ENCODE results near the gene OGFOD2.

OGFOD2 gene

DNA sequence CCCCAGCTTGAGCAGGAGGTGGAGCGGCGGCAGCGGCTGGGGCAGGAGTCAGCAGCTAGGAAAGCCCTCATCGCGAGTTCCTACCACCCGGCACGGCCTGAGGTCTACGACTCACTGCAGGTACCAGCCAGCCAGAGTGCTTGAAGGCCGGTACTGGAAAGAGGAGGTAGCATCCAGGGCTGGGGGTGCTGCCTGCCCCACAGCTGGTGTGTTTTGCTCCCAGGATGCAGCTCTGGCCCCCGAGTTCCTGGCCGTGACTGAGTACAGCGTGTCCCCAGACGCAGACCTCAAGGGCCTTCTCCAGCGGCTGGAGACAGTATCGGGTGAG lies 1.6 kb downstream of the OGFOD2 start:
- DNase-seq, result no peak

DNA sequence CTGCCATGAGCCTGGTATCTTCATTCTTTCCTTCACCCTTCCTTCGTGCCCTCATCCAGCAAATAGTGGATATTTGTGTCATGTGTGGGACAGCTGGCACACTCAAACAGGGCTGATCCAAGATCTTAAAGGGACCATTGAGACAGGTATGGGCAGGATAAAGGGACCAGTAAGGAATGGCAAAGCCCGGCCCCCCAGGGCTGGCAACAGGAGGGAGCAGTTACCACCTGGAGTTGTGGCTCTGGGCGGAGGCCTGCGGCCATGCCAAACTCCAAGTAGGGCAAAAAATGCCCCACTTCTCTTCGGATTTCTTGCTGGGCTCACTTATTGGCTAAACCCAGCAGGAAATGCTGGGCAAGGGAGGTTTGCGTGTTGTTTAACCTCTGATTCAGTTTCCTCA lies 2.1 kb downstream of the OGFOD2 start:
- no peak for DNase-seq

DNA sequence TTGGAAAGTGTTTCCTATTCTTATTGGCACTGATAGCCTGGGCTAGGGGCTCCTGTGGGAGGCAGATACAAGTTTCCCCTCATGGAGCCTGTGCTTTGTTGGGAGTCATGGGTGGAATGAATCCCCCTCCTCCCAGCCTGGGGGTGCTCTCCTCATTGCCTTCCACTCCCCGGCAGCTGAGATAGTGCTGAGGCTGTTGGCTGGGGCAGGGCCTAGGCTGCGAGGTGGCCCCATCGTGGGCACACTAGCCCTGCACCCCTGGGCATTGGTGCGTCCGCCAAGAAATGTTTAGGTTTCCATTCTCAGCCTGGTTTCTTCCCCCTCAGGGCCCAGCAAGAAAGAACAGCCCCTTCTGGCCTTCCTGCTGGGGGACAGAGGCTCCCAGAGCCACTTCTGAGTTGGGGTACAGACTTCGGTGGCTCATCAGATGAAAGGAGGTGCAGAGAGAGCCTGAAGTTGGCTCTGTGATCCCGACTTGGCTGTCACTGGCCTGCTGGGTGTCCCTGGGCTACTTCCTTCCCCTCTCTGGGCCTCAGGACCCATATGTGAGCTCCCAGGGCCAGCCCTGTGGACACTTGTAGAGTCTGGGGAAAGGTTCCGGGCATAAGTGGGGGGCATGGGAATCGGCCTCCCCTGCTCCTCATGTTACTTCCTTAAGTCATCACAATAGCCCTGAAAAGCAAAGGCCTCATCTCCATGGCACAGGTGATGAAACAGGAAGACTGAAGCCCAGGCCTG lies 2.8 kb downstream of the OGFOD2 start:
- no peak for DNase-seq

DNA sequence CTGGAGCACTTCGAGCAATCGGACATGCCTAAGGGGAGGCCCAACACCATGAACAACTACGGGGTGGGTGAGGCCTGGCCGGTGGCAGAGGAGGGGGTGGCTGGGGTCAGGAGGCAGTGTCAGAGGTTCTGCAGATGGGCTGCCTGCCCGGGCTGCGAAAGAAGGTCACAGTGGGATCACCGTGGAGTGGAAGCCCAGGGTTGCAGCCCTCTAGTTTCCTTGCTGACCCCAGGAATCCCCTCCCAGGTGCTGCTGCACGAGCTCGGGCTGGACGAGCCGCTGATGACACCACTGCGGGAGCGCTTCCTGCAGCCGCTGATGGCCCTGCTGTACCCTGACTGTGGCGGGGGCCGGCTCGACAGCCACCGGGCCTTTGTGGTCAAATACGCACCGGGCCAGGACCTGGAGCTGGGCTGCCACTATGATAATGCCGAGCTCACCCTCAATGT lies 3.5 kb downstream of the OGFOD2 start:
- DNase-seq, result no peak

DNA sequence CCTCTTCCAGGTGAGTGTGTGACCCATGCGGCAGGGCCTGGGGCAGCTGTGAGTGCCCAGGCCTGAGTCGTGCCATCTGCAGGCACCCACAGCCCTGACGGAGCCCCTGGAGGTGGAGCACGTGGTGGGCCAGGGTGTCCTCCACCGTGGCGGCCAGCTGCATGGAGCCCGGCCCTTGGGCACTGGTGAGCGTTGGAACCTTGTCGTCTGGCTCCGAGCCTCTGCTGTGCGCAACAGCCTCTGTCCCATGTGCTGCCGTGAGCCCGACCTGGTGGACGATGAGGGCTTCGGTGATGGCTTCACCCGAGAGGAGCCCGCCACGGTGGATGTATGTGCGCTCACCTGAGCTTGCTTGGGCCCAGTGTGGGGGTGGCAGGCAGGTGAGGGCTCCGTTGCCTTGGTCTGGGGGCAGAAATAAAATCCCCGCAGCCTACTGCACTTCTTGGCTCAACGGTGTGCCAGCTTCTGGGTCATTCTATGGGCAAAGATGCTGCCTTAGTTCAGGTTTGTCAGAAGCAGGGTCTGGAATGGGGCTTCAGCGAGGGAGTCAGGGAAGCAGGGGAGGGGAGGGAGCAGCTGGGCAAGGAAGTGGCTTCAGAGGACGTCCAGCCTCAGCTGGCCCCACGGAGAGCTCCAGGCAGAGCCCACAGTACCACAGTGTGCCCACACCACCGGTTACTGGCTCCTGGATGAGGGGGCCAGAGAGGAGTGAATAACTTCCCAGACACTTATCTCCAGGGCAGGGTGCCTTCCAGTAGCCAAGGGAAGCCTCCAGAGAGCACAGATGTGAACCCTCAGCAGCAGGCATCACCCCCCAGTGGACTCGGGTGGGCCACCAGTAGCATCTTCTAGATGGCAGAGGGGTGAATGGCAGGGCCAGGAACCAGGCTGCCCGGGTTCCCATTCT lies 4.2 kb downstream of the OGFOD2 start:
- DNase-seq, result no peak

DNA sequence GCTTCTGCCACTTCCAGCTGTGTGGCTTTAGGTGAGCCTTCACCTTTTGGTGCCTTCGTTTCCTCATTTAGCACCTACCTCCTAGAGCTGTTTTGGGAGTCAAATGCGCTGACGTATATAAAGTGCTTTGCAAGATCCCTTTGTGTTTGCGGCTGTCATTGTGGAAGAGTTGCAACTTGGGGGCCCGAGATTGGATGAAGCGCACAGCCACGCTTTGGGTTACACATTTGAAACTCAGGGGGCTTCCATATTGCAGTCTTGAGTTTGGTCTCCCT lies 4.8 kb downstream of the OGFOD2 start:
- no peak for DNase-seq

DNA sequence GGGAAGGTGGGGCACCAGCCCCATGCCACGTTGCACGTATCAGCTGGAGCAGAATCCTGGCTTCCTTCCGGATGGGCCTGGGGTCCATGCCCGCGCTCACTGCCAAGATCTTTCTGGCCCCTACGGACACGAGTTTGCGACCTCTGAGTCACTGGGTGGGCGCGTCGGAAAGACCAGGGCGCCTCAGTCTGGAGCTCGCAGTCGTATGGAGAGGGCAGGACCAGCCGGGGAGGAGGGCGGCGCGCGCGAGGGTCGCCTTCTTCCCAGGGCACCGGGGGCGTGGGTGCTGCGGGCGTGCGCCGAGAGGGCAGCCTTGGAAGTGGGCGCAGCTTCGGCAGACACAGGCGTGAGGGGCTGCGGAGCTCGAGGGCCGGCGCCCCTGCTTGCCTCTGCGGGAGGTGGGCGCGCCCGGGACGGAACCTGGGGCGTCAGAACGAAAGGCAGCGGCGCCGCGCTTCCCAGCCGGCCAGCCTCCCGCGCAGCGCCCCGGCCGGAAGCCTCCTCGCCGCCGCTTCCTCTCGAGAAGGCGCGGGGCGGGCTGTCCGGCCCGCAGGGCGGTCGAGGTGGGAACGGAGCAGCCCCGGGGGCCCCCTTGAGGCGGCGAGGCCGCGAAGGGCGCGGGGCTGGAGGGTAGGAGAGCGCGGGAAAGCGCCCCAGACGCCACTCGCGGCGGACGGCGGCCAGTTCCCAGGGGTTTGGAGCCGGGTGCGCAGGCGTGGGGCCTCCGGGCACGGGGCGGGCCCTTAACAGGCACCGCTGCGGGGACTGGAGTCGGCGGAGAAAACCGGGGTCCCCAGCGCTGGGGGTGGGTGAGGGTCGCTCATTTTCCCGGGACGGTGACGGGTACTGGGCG lies 5.4 kb downstream of the OGFOD2 start, which contains the start of gene ARL6IP4:
ARL6IP4 (plus strand) TSS at position 499 of the 853 bp plus-strand sequence. CDS start 459 bp downstream, outside the sequence.
- DNase-seq, result peak in 38 of 56 donors; percentile 16 to 78 (median 54)

DNA sequence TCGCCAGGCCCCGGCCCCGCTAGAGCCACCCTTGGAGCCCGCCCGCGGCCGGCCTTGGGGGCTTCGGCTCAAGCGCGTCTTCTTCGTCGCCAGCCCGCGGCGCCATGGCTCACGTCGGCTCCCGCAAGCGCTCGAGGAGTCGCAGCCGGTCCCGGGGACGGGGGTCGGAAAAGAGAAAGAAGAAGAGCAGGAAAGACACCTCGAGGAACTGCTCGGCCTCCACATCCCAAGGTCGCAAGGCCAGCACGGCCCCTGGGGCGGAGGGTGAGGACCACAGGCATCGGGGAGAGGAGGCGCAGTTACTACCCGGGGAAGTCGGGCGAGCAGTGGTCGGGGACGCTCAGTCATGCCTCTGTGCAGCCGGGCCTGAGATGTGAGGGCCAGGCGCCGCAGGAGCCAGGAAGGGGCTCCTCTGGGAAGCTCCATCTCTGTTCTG lies 6.0 kb downstream of the OGFOD2 start:
- DNase-seq, result peak in 3 of 56 donors; percentile 53 to 56 (median 54)

DNA sequence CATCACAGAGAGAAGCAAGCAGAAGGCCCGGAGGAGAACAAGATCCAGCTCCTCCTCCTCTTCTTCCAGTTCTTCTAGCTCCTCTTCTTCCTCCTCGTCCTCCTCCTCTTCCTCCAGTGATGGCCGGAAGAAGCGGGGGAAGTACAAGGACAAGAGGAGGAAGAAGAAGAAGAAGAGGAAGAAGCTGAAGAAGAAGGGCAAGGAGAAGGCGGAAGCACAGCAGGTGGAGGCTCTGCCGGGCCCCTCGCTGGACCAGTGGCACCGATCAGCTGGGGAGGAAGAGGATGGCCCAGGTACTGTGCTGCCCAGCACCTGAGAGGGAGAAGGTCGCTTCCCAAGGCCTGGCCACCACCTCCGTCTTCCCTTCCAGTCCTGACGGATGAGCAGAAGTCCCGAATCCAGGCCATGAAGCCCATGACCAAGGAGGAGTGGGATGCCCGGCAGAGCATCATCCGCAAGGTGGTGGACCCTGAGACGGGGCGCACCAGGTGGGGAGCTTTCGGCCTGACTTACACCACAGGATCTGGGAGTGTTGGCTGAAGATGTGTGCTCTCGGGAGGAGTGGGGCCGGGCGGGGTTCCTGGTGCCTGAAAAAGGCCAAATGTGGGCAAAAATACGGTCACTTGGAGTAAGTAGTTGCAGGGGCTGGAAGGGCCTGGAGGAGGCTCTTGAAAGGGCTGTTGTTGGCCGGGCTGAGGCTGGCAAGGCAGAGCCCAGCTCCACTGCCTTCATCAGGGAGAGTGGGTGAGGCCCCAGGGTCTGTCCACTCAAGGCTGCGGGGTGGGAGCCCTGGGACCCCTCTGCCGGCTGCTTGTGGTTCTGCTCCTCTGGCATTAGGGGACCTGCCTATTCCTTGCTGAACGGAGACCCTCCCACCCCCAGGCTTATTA lies 6.8 kb downstream of the OGFOD2 start:
- no peak for DNase-seq

DNA sequence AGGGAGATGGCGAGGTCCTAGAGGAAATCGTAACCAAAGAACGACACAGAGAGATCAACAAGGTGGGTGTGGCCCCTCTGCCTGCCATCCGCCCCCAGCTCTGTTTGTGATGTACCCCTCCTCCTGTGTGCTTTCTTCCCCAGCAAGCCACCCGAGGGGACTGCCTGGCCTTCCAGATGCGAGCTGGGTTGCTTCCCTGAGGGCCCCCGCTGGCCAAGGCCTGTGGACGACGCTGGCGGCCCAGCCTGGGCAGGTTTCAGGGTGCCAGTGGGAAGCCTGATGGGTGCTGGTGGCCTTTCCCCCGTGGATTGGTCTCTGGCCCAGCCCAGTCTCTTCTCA lies 7.4 kb downstream of the OGFOD2 start:
- no peak for DNase-seq

DNA sequence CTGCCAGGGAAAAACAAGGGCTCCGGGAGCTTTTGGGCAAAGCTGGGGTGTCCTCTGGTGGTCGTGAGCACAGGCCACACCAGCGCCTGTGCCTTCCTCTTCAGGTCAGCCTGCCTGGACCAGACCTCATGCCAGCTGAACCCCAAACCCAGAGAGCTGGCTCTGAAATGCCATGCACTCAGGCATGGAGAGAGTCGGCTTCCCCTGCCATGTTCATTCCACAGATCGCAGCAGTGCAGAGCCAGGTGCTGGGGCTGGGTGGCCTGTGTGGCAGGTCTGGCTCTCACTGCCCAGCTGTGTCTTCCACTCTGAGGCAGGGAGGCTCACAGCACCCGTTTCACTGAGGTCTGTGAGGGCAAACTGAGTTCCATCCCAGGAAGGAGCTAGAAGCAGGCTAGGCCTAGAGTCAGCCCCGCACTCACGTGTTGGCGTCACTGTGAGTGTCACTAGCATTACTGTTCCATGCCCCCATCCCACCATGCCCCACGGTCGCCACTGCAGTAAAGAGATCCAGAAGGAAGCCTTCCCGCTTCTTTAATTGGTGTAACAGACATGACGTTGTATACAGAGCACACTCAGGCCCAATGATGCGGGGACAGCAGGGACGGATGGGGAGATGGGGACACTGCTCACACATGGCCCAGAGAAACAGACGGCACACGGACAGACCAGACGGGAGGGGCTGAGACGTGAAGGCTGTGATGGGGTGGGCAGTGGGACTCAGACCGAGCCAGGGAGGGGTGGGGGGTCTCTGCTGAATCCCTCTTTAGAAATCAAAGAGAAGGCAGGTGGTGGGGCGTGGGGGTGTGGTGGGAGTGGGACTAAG lies 8.1 kb downstream of the OGFOD2 start:
- peak in 1 of 56 donors; percentile 20 for DNase-seq

DNA sequence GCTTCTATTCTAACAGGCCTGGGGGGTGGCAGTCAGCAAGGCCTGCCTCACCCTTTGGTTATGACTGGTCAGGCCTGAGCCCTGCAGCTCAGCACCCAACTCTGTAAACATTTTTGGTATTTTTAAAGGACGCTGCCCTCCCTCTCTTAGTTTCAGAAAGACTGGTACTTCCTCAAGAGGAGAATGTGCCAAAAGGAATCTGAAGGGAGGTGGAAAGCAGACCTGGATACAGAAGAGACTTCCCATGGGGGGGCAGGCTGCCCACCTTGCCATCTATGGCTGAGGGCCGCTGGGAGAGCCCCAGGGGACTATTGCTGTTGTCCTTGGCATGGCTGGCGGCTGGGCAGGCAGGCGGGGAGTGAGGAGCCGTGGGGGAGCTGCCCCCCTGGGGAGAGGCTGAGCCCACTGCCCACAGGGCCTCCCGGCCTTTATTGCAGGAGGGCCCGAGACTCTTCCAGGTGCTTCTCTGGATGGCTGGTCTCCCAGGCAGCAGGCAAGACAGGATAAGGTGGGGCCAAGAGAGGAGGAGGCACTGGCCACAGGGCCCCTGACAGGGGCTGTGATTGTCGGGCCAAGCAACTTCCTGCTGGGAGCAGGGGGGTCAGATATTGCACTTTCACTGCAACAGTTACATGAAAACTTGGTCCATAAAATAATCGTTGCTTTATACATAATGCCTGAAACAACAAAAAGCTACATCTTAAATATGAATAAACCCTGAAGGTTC lies 8.9 kb downstream of the OGFOD2 start:
- peak in 2 of 56 donors; percentile 5 to 19 for DNase-seq

DNA sequence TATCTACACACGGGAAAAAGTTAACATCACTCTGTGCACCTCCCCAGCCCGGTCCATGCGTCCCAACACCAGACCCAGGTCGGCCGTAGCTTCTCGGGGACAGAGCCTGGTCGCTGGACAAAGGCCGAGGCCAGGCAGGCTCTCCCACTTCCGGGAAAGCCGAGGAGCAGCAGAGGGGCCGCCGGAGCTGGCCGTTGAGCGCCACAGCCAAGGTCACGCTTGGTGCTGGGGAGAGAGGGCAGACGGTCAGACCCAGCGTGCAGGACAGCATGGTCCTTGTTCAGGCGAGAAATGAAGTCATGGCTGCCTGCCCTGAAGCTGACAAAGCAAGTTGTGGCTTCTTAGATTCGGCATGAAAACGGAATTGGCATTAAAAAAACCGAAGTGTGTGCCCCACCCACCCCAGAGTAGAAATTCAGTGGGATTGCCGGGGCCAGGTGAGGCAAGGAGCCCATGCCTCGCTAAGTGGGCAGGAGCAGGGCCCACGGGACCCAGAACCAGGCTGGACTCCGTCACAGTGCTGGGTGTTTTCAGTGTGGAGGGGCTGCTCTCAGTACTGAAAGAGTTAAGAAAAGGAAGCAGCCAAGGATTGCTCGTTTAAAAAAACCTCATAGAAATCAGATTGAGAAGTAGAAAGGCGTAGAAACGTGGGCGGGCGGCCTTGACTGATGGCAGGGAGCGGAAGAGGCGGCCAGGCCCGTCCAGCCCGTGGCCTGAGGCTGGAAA lies 9.7 kb downstream of the OGFOD2 start:
- peak in 25 of 56 donors; percentile 10 to 53 (median 33) for DNase-seq

DNA sequence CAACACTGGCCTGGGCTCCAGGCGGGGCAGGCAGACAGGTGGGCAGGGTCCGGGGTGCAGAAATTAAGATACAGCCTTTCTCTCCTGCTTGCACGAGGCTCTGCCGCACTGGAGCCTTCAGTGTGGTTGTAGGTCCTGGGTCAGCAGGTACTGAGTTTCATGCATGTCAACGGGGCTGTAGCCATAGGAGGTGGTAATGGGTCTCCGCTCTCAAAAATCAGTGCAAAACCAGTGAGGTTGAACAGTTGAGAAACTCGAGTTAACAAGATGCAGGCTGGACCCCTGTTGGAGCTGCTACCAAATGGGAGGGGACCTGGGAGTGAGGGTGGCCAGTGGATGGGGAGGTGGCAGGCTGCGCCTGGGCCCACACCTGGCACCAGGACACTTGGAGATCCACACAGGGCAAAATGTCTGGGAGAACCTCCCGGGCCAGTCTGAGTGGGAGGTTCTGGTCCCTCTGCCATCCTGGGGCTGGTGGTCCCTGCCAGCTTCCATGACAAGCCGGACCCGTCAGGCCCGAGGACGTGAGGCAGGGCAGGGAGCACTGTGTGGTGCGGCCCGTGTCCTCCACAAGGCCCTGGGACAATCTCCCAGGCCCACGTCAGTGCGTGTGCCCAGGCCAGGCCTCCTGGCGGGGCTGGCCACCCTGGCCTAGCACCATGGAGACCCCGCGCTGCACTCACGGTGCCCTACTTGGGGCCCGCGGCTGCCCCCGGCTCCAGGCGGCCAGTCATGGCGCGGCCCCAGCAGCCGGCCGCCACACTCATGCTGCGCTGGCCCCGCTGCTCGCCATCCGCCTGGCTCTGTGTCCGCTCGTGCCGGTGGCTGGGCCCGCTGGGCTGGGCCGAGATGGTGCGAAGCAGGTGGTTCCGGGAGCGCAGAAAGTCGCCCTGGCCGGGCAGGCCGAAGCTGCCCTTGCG lies 10.6 kb downstream of the OGFOD2 start:
- DNase-seq, result no peak

DNA sequence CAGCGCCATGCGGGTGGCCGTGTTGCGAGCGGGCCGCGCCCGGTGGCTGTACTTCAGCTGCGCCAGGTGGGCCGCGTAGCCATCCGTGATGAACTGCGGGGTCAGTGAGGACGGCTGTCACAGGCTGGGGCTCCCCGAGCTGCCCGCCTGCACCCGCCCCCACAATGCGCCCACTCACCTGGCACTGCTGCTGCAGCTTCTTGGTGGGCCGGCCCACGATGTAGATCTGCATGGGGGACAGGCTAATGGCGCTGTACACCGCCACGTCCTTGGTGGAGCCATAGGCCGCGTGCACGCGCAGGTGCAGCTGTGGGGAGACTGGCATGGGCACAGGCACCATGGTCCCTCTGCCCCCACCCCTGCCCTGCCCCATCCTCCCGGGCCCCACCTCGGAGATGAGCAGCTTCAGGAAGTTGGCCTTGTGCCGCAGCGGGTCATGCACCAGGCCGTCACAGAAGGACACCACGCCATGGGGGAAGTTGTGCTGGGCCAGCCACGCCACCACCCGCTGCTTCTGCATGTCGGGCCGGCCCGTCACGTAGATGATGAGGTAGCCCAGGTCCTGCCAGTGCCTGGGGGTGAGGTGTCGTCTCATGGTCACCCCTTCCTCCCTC lies 11.3 kb downstream of the OGFOD2 start:
- peak in 1 of 56 donors; percentile 8 for DNase-seq

DNA sequence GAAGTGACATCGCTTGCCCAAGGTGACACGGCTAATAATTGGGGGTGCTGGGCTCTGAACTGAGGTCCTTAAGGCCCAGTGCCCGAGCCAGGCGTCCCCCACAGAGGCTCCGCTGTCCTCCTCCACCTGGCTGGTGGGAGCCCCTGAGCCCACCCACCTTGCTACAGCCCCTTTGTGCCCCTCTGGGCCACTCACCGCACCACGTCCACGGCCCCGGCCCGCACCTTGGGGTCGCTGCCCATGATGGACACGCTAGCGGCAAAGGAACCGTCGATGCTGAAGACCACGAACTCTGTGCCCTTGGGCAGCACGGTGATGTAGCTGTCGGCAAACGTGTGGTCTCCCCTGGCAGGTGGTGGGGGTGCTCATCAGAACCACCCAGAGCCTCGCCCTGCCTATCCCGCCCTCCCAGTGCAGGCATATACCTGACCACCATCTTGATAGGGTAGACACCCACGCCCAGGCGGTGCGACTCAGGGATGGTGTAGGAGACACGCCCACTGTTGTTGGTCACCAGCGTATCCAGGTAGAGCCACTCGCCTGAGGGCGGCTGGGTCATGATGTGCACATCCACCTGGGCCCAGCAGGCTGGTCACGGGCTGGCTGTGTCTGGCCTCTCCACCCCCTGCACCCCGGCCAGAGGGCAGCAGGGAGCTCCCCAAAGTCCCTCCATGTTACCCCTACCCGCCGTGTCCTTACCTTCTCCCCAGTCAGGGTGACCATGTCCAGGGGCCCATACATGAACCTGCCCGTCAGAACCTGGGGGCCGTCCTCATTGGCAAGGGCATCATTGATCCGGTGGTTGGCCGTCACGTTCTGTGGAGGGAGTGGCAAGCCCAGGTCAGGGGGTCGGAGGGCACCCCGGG lies 12.3 kb downstream of the OGFOD2 start:
- DNase-seq, result no peak

Measured in amygdala (tissue), 56 donors.